ENCODE measurements around the gene TRMT11. TPM values are rescaled to one million over a fixed set of nuclear protein-coding genes. Genes with fewer than 3 reads are reported as not detected.

TRMT11 gene
- total and polyA plus RNA-seq, 10 of the 15 experiments (the other 5 are each of a cell fraction or from before 2014, with no cell fraction given), result 34.0 to 81.1 (median 43.7) TPM

DNA sequence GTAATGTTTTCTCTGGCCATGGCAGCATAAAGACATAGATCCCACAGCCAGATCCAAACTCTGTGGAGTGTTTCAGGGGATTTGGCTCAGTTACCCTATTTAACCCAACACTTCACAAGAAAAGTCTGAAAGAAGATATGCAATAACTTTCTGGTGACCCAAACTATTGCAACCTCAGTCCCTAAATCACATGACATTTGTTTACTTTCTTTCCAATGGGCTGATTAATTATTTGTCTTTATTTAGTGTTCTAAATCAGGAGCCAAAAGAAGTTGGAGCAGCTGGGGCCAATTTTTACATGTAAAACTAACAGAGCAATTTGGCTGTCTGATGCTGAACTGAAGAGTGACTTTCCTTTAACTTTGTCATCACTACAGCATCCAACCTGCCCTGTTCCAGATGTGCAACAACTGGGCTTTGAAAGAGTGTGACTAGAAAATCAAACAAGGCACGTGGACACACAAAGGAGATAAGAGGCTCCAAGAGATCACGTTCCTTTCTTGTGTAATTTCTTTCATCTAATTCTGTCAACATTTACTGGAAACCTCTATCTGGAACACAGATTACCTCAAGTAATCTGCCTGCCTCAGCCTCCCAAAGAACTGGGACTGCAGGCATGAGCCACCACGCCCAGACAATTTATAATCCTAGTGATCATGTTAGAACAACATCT, 90.8 kb downstream of the TRMT11 start:
- no peak overlapping the region for H3K4me2 ChIP-seq (ENCODE audit: control insufficient read depth, insufficient read depth)
- H3K9me3 ChIP-seq (replicated peaks; ENCODE audit: control insufficient read depth, insufficient read depth, low read length), result no peaks in the 10 kb centered on the region
- 94% methylated on average over 3 of the region's 3 CpGs for WGBS (ENCODE audit: insufficient coverage, insufficient replicate concordance, low lambda C conversion rate, missing lambda C conversion rate)
- no peak for DNase-seq (ENCODE audit: low read depth, low spot score)
- H4K20me1 ChIP-seq (ENCODE audit: control insufficient read depth, insufficient read depth), result no peaks in the 10 kb centered on the region
- no peak for FAIRE-seq
- no peak overlapping the region for H3K9ac ChIP-seq (ENCODE audit: control insufficient read depth, insufficient read depth, low read length)
- H3K79me2 ChIP-seq (ENCODE audit: control insufficient read depth, insufficient read depth, low read length), result no peaks in the 10 kb centered on the region
- H3K27me3 ChIP-seq (replicated peaks in 1 of 2; ENCODE audit: control insufficient read depth in 2 of 2, insufficient read depth in 2 of 2, low read length in 1 of 2), result no peaks in the 10 kb centered on the region
- no TSS peak for BruUV-seq (replicated peaks)
- in situ Hi-C loops (cut with MboI), result no loop called here
- no peak overlapping the region for H2AFZ ChIP-seq (ENCODE audit: control insufficient read depth, low read depth, low read length)
- POLR2A ChIA-PET, result no interaction called here
- TF ChIP-seq SREBF2 (IDR thresholded peaks at IDR 0.05; ENCODE audit: low read length) (no peak), SPI1 (IDR thresholded peaks at IDR 0.05; ENCODE audit: borderline replicate concordance, insufficient read depth, low read depth, low read length) (no peak), MXI1 (IDR thresholded peaks at IDR 0.05; ENCODE audit: low read depth, low read length) (no peak), EGR1 (IDR thresholded peaks at IDR 0.05; ENCODE audit: borderline replicate concordance in 1 of 2, low read depth in 2 of 2, low read length in 2 of 2) (no peak), RFX5 (IDR thresholded peaks at IDR 0.05; ENCODE audit: low read depth, low read length) (no peak), MTA3 (IDR thresholded peaks at IDR 0.05; ENCODE audit: borderline replicate concordance, low read length) (no peak), MYC (IDR thresholded peaks at IDR 0.05; ENCODE audit: insufficient read depth, insufficient read length, insufficient replicate concordance, low read length, severe bottlenecking) (no peak), SMAD5 (IDR thresholded peaks at IDR 0.05; ENCODE audit: low read depth) (no peak), HDAC6 (IDR thresholded peaks at IDR 0.05; ENCODE audit: unreplicated experiment) (no peak), PML (IDR thresholded peaks at IDR 0.05; ENCODE audit: low read length) (no peak), ZNF24 (IDR thresholded peaks at IDR 0.05) (no peak), YBX1 (IDR thresholded peaks at IDR 0.05) (no peak)
- TF ChIP-seq, protein P1, sequence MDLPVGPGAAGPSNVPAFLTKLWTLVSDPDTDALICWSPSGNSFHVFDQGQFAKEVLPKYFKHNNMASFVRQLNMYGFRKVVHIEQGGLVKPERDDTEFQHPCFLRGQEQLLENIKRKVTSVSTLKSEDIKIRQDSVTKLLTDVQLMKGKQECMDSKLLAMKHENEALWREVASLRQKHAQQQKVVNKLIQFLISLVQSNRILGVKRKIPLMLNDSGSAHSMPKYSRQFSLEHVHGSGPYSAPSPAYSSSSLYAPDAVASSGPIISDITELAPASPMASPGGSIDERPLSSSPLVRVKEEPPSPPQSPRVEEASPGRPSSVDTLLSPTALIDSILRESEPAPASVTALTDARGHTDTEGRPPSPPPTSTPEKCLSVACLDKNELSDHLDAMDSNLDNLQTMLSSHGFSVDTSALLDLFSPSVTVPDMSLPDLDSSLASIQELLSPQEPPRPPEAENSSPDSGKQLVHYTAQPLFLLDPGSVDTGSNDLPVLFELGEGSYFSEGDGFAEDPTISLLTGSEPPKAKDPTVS (IDR thresholded peaks at IDR 0.05; ENCODE audit: low read depth, low read length), result no peak
- TF ChIP-seq, protein P2, sequence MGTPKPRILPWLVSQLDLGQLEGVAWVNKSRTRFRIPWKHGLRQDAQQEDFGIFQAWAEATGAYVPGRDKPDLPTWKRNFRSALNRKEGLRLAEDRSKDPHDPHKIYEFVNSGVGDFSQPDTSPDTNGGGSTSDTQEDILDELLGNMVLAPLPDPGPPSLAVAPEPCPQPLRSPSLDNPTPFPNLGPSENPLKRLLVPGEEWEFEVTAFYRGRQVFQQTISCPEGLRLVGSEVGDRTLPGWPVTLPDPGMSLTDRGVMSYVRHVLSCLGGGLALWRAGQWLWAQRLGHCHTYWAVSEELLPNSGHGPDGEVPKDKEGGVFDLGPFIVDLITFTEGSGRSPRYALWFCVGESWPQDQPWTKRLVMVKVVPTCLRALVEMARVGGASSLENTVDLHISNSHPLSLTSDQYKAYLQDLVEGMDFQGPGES (IDR thresholded peaks at IDR 0.05), result no peak
- TF ChIP-seq, protein P3, sequence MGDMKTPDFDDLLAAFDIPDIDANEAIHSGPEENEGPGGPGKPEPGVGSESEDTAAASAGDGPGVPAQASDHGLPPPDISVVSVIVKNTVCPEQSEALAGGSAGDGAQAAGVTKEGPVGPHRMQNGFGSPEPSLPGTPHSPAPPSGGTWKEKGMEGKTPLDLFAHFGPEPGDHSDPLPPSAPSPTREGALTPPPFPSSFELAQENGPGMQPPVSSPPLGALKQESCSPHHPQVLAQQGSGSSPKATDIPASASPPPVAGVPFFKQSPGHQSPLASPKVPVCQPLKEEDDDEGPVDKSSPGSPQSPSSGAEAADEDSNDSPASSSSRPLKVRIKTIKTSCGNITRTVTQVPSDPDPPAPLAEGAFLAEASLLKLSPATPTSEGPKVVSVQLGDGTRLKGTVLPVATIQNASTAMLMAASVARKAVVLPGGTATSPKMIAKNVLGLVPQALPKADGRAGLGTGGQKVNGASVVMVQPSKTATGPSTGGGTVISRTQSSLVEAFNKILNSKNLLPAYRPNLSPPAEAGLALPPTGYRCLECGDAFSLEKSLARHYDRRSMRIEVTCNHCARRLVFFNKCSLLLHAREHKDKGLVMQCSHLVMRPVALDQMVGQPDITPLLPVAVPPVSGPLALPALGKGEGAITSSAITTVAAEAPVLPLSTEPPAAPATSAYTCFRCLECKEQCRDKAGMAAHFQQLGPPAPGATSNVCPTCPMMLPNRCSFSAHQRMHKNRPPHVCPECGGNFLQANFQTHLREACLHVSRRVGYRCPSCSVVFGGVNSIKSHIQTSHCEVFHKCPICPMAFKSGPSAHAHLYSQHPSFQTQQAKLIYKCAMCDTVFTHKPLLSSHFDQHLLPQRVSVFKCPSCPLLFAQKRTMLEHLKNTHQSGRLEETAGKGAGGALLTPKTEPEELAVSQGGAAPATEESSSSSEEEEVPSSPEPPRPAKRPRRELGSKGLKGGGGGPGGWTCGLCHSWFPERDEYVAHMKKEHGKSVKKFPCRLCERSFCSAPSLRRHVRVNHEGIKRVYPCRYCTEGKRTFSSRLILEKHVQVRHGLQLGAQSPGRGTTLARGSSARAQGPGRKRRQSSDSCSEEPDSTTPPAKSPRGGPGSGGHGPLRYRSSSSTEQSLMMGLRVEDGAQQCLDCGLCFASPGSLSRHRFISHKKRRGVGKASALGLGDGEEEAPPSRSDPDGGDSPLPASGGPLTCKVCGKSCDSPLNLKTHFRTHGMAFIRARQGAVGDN (IDR thresholded peaks at IDR 0.05), result no peak
- no peak overlapping the region for H3K27ac ChIP-seq (ENCODE audit: control insufficient read depth, insufficient read depth)
- H3K4me3 ChIP-seq, result no peak overlapping the region
- no peak for ATAC-seq
- intact Hi-C loops (cut with micrococcal nuclease; ENCODE audit: unreplicated experiment), result no loop called here
- CTCF ChIA-PET, result no interaction called here
- SMC1A ChIA-PET (ENCODE audit: uncharacterized antibody, unreplicated experiment), result no interaction called here
- 0 out of 4 replicates have a peak, but pooled peaks cover 0 to 3% of the 10 kb centered on the region in 2 experiments for H3K36me3 ChIP-seq (ENCODE audit: control insufficient read depth in 2 of 2, insufficient read depth in 2 of 2, low read length in 1 of 2)
- RAD21 ChIA-PET (ENCODE audit: unreplicated experiment), result no interaction called here
- H3K4me1 ChIP-seq (ENCODE audit: control insufficient read depth, insufficient read depth, low read length), result no peaks in the 10 kb centered on the region
